Epithelial cell of umbilical artery (primary cell): ENCODE data around the gene TMEM79. TPM values are rescaled to one million over a fixed set of nuclear protein-coding genes. Genes with fewer than 3 reads are reported as not detected.

ENCODE experiments used
- total RNA-seq: library from RNA; depleted of rRNA; stranded (reverse); fragments of >200 nt; gene quantifications from 2 replicates; pipeline ENCODE4 v1.2.3, GENCODE V29; 2014

TMEM79 gene
- under 0.01 and 0.91 TPM in 2 replicates for total RNA-seq

GRCh38 chr1:156284112-156284511 is at the start of gene TMEM79:
TSS of gene TMEM79 (plus strand) at chr1:156284325. CDS start at chr1:156285227, 902 bp downstream.

GRCh38 chr1:156241926-156242325 is 42.2 kb upstream of the TMEM79 start, which contains the start of gene BGLAP:
TSS of gene BGLAP (plus strand) at chr1:156242184. CDS start at chr1:156242232, 48 bp downstream.

GRCh38 chr1:156247460-156248322 is 36.4 kb upstream of the TMEM79 start, which contains the start of gene PAQR6:
TSS of gene PAQR6 (minus strand) at chr1:156248056. CDS start at chr1:156246731, 1,325 bp downstream.

GRCh38 chr1:156282479-156283222 is 1.5 kb upstream of the TMEM79 start, which contains the start of gene SMG5:
TSS of gene SMG5 (minus strand) at chr1:156282825. CDS start at chr1:156282680, 145 bp downstream.

GRCh38 chr1:156295391-156295947 is 11.3 kb downstream of the TMEM79 start, which contains the start of gene GLMP:
TSS of gene GLMP (minus strand) at chr1:156295679. CDS start at chr1:156295645, 34 bp downstream.

GRCh38 chr1:156298852-156299357 is 14.8 kb downstream of the TMEM79 start, which contains the start of gene VHLL:
TSS of gene VHLL (minus strand) at chr1:156299307. CDS start at chr1:156299189, 118 bp downstream.

GRCh38 chr1:156338180-156338976 is 54.3 kb downstream of the TMEM79 start, which contains the start of the genes CCT3 and TSACC:
TSS of gene CCT3 (minus strand) at chr1:156338292. CDS start at chr1:156338184, 108 bp downstream.
TSS of gene TSACC (plus strand) at chr1:156338526. CDS start at chr1:156339758, 1,232 bp downstream.

Other genes with a start within 250 kb of the TMEM79 start
- gene UBQLN4, start 230.5 kb upstream of the TMEM79 start, total RNA-seq, result 13.0 and 15.3 TPM in 2 replicates
- gene LAMTOR2, start 229.5 kb upstream of the TMEM79 start, total RNA-seq, result 60.0 and 82.2 TPM in 2 replicates
- not detected in 2 replicates for gene RAB25, start 223.2 kb upstream of the TMEM79 start, total RNA-seq
- gene MEX3A, start 201.9 kb upstream of the TMEM79 start, total RNA-seq, result 4.7 and 5.8 TPM in 2 replicates
- gene LMNA, start 169.6 kb upstream of the TMEM79 start, total RNA-seq, result 758 and 890 TPM in 2 replicates
- 0.65 and 1.8 TPM in 2 replicates for gene SEMA4A, start 130.7 kb upstream of the TMEM79 start, total RNA-seq
- gene SLC25A44, start 90.2 kb upstream of the TMEM79 start, total RNA-seq, result 9.9 and 12.3 TPM in 2 replicates
- 61.1 and 68.4 TPM in 2 replicates for gene PMF1, start 71.3 kb upstream of the TMEM79 start, total RNA-seq
- 0.61 and 0.65 TPM in 2 replicates for gene BGLAP, start 42.1 kb upstream of the TMEM79 start, total RNA-seq
- under 0.01 and 0.15 TPM in 2 replicates for gene PAQR6, start 36.3 kb upstream of the TMEM79 start, total RNA-seq
- gene SMG5, start 1.5 kb upstream of the TMEM79 start, total RNA-seq, result 38.0 and 73.6 TPM in 2 replicates
- gene GLMP, start 11.4 kb downstream of the TMEM79 start, total RNA-seq, result 35.1 and 35.7 TPM in 2 replicates
- gene VHLL, start 15.0 kb downstream of the TMEM79 start, total RNA-seq, result not detected in 2 replicates
- gene CCT3, start 54.0 kb downstream of the TMEM79 start, total RNA-seq, result 818 and 828 TPM in 2 replicates
- gene TSACC, start 54.2 kb downstream of the TMEM79 start, total RNA-seq, result not detected in 2 replicates
- not detected in 2 replicates for gene RHBG, start 84.9 kb downstream of the TMEM79 start, total RNA-seq
- 2.7 and 3.9 TPM in 2 replicates for gene MEF2D, start 216.4 kb downstream of the TMEM79 start, total RNA-seq